ENCODE results near the gene LPP.

DNA sequence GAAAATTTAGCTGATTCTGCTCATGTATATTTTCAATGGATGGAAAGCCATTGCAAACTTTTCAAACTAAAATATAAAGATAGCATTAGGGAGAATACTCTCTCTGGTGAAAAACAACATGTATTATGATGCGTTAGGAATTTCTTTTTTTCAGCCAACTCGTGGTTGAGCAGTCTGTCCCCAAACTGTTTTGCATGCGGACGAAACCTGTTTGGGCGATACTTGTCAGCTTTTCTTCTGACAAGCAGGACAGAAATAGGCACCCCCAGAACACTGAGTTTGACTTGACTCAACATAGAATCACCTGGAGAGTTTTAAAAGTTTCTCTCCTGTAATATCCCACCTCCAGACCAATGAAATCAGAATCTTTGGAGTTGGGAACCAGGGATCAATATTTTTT lies 600.3 kb downstream of the LPP start:
- TF ChIP-seq, protein P1, sequence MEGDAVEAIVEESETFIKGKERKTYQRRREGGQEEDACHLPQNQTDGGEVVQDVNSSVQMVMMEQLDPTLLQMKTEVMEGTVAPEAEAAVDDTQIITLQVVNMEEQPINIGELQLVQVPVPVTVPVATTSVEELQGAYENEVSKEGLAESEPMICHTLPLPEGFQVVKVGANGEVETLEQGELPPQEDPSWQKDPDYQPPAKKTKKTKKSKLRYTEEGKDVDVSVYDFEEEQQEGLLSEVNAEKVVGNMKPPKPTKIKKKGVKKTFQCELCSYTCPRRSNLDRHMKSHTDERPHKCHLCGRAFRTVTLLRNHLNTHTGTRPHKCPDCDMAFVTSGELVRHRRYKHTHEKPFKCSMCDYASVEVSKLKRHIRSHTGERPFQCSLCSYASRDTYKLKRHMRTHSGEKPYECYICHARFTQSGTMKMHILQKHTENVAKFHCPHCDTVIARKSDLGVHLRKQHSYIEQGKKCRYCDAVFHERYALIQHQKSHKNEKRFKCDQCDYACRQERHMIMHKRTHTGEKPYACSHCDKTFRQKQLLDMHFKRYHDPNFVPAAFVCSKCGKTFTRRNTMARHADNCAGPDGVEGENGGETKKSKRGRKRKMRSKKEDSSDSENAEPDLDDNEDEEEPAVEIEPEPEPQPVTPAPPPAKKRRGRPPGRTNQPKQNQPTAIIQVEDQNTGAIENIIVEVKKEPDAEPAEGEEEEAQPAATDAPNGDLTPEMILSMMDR (IDR thresholded peaks at IDR 0.05; ENCODE audit: low read length), result no peak
- no peak for TF ChIP-seq EZH2phosphoT487 (IDR thresholded peaks at IDR 0.05; ENCODE audit: low read length)
- no peak for TF ChIP-seq EZH2 (optimal IDR thresholded peaks at IDR 0.05; ENCODE audit: low read depth, low read length)

Data from MM.1S (cell line).